ENCODE measurements around the gene CFAP97. TPM values are rescaled to one million over a fixed set of nuclear protein-coding genes. Genes with fewer than 3 reads are reported as not detected.

CFAP97 gene
- total and polyA plus RNA-seq, 9 of the 15 experiments (the other 6 are each of a cell fraction or from before 2014, with no cell fraction given) = 17.3 to 57.8 (median 44.4) TPM

DNA sequence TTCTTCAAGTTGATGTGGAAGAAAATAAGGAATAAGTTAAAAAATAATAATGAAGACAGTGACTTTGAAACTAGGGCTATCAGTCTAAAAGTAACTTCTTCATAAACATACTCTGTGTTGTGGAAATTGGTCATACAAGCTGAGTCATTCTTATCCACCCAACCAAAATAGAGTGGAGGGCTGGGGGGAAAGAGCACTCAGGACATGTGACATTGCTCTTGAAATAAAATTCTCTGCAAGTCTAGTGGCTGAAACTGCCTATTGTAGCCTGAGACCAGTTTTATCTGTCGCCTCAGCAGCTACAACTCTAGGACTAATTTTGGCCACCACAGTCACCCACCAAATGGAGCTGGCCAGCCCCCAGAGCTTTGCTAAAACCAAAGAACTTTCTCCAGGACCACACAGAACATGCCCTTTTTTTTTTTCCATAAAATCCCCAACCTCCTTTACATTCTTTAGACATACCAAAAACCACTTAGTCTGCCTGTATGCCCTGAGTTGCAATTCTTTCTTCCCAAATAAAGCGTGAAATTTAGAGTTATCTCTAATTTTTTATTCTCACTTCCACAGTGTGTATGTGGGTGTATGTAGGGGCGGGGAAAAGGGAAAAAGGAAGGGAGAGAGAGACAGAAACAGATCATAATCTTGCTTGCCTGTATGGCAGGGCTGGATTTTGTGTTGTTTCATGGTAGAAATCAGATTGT lies 83.7 kb downstream of the CFAP97 start (continued):
- TF ChIP-seq CEBPB (tag; IDR thresholded peaks at IDR 0.05) (no peak), HNRNPUL1 (IDR thresholded peaks at IDR 0.05; ENCODE audit: low read length) (no peak), ZNF644 (tag; IDR thresholded peaks at IDR 0.05; ENCODE audit: low read depth) (no peak), NFATC3 (IDR thresholded peaks at IDR 0.05) (no peak), ZNF444 (CRISPR knock-in tag; IDR thresholded peaks at IDR 0.05) (no peak), ZBTB17 (CRISPR knock-in tag; IDR thresholded peaks at IDR 0.05) (no peak), HOXB6 (CRISPR knock-in tag; IDR thresholded peaks at IDR 0.05; ENCODE audit: borderline replicate concordance) (no peak), MEF2D (tag; conservative IDR thresholded peaks at IDR 0.05; ENCODE audit: low read depth) (no peak), DIDO1 (tag; IDR thresholded peaks at IDR 0.05; ENCODE audit: low read depth) (no peak), NFXL1 (CRISPR knock-in tag; IDR thresholded peaks at IDR 0.05) (no peak), GATA2 (CRISPR knock-in tag; IDR thresholded peaks at IDR 0.05) (0 out of 2 replicates have a peak, but pooled peaks have one; percentile 24), ZNF232 (CRISPR knock-in tag; IDR thresholded peaks at IDR 0.05) (no peak), EP300 (IDR thresholded peaks at IDR 0.05; ENCODE audit: low read length) (0 out of 2 replicates have a peak, but pooled peaks have one; percentile 9), ZNF436 (CRISPR knock-in tag; IDR thresholded peaks at IDR 0.05) (no peak), ZNF146 (CRISPR knock-in tag; IDR thresholded peaks at IDR 0.05; ENCODE audit: unreplicated experiment) (no peak)
- TF ChIP-seq, protein P1, sequence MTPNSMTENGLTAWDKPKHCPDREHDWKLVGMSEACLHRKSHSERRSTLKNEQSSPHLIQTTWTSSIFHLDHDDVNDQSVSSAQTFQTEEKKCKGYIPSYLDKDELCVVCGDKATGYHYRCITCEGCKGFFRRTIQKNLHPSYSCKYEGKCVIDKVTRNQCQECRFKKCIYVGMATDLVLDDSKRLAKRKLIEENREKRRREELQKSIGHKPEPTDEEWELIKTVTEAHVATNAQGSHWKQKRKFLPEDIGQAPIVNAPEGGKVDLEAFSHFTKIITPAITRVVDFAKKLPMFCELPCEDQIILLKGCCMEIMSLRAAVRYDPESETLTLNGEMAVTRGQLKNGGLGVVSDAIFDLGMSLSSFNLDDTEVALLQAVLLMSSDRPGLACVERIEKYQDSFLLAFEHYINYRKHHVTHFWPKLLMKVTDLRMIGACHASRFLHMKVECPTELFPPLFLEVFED (CRISPR knock-in tag; conservative IDR thresholded peaks at IDR 0.05) = no peak
- TF ChIP-seq, protein P2, sequence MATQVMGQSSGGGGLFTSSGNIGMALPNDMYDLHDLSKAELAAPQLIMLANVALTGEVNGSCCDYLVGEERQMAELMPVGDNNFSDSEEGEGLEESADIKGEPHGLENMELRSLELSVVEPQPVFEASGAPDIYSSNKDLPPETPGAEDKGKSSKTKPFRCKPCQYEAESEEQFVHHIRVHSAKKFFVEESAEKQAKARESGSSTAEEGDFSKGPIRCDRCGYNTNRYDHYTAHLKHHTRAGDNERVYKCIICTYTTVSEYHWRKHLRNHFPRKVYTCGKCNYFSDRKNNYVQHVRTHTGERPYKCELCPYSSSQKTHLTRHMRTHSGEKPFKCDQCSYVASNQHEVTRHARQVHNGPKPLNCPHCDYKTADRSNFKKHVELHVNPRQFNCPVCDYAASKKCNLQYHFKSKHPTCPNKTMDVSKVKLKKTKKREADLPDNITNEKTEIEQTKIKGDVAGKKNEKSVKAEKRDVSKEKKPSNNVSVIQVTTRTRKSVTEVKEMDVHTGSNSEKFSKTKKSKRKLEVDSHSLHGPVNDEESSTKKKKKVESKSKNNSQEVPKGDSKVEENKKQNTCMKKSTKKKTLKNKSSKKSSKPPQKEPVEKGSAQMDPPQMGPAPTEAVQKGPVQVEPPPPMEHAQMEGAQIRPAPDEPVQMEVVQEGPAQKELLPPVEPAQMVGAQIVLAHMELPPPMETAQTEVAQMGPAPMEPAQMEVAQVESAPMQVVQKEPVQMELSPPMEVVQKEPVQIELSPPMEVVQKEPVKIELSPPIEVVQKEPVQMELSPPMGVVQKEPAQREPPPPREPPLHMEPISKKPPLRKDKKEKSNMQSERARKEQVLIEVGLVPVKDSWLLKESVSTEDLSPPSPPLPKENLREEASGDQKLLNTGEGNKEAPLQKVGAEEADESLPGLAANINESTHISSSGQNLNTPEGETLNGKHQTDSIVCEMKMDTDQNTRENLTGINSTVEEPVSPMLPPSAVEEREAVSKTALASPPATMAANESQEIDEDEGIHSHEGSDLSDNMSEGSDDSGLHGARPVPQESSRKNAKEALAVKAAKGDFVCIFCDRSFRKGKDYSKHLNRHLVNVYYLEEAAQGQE (IDR thresholded peaks at IDR 0.05; ENCODE audit: borderline replicate concordance) = peak; percentile 23; the same call in 1 of the 2 replicates
- TF ChIP-seq, protein P2 (CRISPR knock-in tag; IDR thresholded peaks at IDR 0.05; ENCODE audit: low read depth) = no peak
- TF ChIP-seq, protein P3, sequence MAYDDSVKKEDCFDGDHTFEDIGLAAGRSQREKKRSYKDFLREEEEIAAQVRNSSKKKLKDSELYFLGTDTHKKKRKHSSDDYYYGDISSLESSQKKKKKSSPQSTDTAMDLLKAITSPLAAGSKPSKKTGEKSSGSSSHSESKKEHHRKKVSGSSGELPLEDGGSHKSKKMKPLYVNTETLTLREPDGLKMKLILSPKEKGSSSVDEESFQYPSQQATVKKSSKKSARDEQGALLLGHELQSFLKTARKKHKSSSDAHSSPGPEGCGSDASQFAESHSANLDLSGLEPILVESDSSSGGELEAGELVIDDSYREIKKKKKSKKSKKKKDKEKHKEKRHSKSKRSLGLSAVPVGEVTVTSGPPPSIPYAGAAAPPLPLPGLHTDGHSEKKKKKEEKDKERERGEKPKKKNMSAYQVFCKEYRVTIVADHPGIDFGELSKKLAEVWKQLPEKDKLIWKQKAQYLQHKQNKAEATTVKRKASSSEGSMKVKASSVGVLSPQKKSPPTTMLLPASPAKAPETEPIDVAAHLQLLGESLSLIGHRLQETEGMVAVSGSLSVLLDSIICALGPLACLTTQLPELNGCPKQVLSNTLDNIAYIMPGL (CRISPR knock-in tag; IDR thresholded peaks at IDR 0.05) = no peak
